Skeletal muscle tissue (tissue), 4 donors: ENCODE data around the gene NCOA3. TPM values are rescaled to one million over a fixed set of nuclear protein-coding genes. Genes with fewer than 3 reads are reported as not detected.
"Not testable (repeated sequence)": the region's sequence is repeated elsewhere in the genome, so short reads cannot be mapped to it uniquely, and the experiment has no call there.

Source experiments
- H3K27ac ChIP-seq: one replicate; pipeline ENCODE4 v1.7.0; 2013; ENCODE audit warnings: mild to moderate bottlenecking, low read depth, low read length, inconsistent platforms
- H3K27me3 ChIP-seq, 3 donors: one replicate each; pipeline ENCODE4 v1.7.0; 2013; ENCODE audit warnings: low read length in 3 of 3; ENCODE audit not compliant: control insufficient read depth in 3 of 3, insufficient read depth in 3 of 3
- H3K36me3 ChIP-seq, 3 donors: one replicate each; pipeline ENCODE4 v1.7.0; 2013; ENCODE audit warnings: low read length in 3 of 3; ENCODE audit not compliant: control insufficient read depth in 3 of 3, insufficient read depth in 3 of 3
- H3K4me1 ChIP-seq, 3 donors: one replicate each; pipeline ENCODE4 v1.7.0; 2013; ENCODE audit warnings: low read length in 3 of 3, mild to moderate bottlenecking in 3 of 3; ENCODE audit not compliant: control insufficient read depth in 3 of 3, insufficient read depth in 3 of 3
- H3K4me3 ChIP-seq, 3 donors: one replicate each; pipeline ENCODE4 v1.7.0; 2013; ENCODE audit warnings: low read length in 3 of 3
- H3K9ac ChIP-seq, 3 donors: one replicate each; pipeline ENCODE4 v1.7.0; 2013; ENCODE audit warnings: low read length in 3 of 3, mild to moderate bottlenecking in 3 of 3, moderate library complexity in 2 of 3, low read depth in 1 of 3
- H3K9me3 ChIP-seq, 3 donors: one replicate each; pipeline ENCODE4 v1.7.0; 2013; ENCODE audit warnings: low read length in 3 of 3; ENCODE audit not compliant: control insufficient read depth in 3 of 3
- total RNA-seq: library from RNA; depleted of rRNA; stranded (reverse); fragments of >200 nt; gene quantifications from one replicate; pipeline ENCODE4 v1.2.3, GENCODE V29; 2014
- donor health status: Osteomylitis.

NCOA3 gene
- total RNA-seq, 1 donor from 2014 or later = 25.6 TPM

GRCh38 chr20:47500554-47500953 lies 1.1 kb upstream of the NCOA3 start:
- no peak overlapping the region for H3K9ac ChIP-seq
- H3K4me3 ChIP-seq = no peak overlapping the region
- H3K27ac ChIP-seq = no peak overlapping the region
- H3K4me1 ChIP-seq = peaks cover 7 to 20% (median 18%) of the 10 kb centered on the region in 3 donors
- H3K27me3 ChIP-seq = no peaks in the 10 kb centered on the region
- H3K36me3 ChIP-seq = no peaks in the 10 kb centered on the region
- no peaks in the 10 kb centered on the region for H3K9me3 ChIP-seq

- Histone ChIP-seq H3K4me3 (peak overlapping the region; percentile 79 to 89 (median 81)), H3K9ac (peak overlapping the region; percentile 73 to 92 (median 92)), H3K27me3 (no peaks in the 10 kb centered on the region), H3K27ac (peak overlapping the region; percentile 86), H3K4me1 (peaks cover 7 to 20% (median 18%) of the 10 kb centered on the region in 3 donors), H3K9me3 (no peaks in the 10 kb centered on the region), H3K36me3 (no peaks in the 10 kb centered on the region)
Measured at GRCh38 chr20:47501116-47501481, 588 bp upstream of the NCOA3 start.

GRCh38 chr20:47502271-47503239 lies 868 bp downstream of the NCOA3 start:
- H3K27ac ChIP-seq = peak overlapping the region; percentile 86
- no peaks in the 10 kb centered on the region for H3K36me3 ChIP-seq
- H3K4me1 ChIP-seq = peaks cover 7 to 20% (median 18%) of the 10 kb centered on the region in 3 donors
- H3K27me3 ChIP-seq = no peaks in the 10 kb centered on the region
- peak overlapping the region; percentile 89 to 92 (median 92) for H3K9ac ChIP-seq
- H3K4me3 ChIP-seq = peak overlapping the region; percentile 79 to 89 (median 81)
- no peaks in the 10 kb centered on the region for H3K9me3 ChIP-seq

- peak overlapping the region in 2 of 3 donors; percentile 10 to 89 for H3K9ac ChIP-seq
- H3K4me1 ChIP-seq = peaks cover 7 to 20% (median 18%) of the 10 kb centered on the region in 3 donors
- H3K9me3 ChIP-seq = no peaks in the 10 kb centered on the region
- H3K4me3 ChIP-seq = peak overlapping the region in 1 of 3 donors; percentile 81
- H3K36me3 ChIP-seq = no peaks in the 10 kb centered on the region
- no peaks in the 10 kb centered on the region for H3K27me3 ChIP-seq
- no peak overlapping the region for H3K27ac ChIP-seq
Measured at GRCh38 chr20:47503685-47504084, 2.0 kb downstream of the NCOA3 start.

GRCh38 chr20:47506335-47506734 lies 4.6 kb downstream of the NCOA3 start:
- Histone ChIP-seq H3K9me3 (no peaks in the 10 kb centered on the region), H3K36me3 (no peaks in the 10 kb centered on the region), H3K9ac (no peak overlapping the region), H3K27ac (no peak overlapping the region), H3K4me1 (peaks cover 2 to 16% (median 13%) of the 10 kb centered on the region in 3 donors), H3K27me3 (no peaks in the 10 kb centered on the region), H3K4me3 (no peak overlapping the region)

- no peak overlapping the region for H3K4me3 ChIP-seq
- H3K9me3 ChIP-seq = no peaks in the 10 kb centered on the region
- H3K9ac ChIP-seq = no peak overlapping the region
- H3K4me1 ChIP-seq = peaks cover 0 to 13% (median 12%) of the 10 kb centered on the region in 3 donors
- H3K27ac ChIP-seq = no peak overlapping the region
- no peaks in the 10 kb centered on the region for H3K27me3 ChIP-seq
- no peaks in the 10 kb centered on the region for H3K36me3 ChIP-seq
Measured at GRCh38 chr20:47506850-47507249, 5.2 kb downstream of the NCOA3 start.

- not testable (repeated sequence) for H3K9me3 ChIP-seq, H3K27me3 ChIP-seq, H3K36me3 ChIP-seq, H3K27ac ChIP-seq, H3K9ac ChIP-seq, H3K4me3 ChIP-seq
- peaks cover 0 to 13% (median 12%) of the 10 kb centered on the region in 3 donors for H3K4me1 ChIP-seq
Measured at GRCh38 chr20:47507275-47507981, 5.7 kb downstream of the NCOA3 start.

GRCh38 chr20:47508278-47508677 lies 6.6 kb downstream of the NCOA3 start:
- H3K4me1 ChIP-seq = peaks cover 0 to 6% (median 4%) of the 10 kb centered on the region in 3 donors

GRCh38 chr20:47509104-47509661 lies 7.5 kb downstream of the NCOA3 start:
- no peaks in the 10 kb centered on the region for H3K4me1 ChIP-seq

More at GRCh38 chr20:47508278-47508677, 6.6 kb downstream of the NCOA3 start:
- no peaks in the 10 kb centered on the region for H3K27me3 ChIP-seq
- no peak overlapping the region for H3K27ac ChIP-seq
- H3K4me3 ChIP-seq = no peak overlapping the region
- no peaks in the 10 kb centered on the region for H3K36me3 ChIP-seq
- H3K9me3 ChIP-seq = no peaks in the 10 kb centered on the region
- H3K9ac ChIP-seq = no peak overlapping the region

More at GRCh38 chr20:47509104-47509661, 7.5 kb downstream of the NCOA3 start:
- Histone ChIP-seq H3K27me3 (no peaks in the 10 kb centered on the region), H3K36me3 (no peaks in the 10 kb centered on the region), H3K9ac (no peak overlapping the region), H3K9me3 (no peaks in the 10 kb centered on the region), H3K27ac (no peak overlapping the region), H3K4me3 (no peak overlapping the region)
